Caco-2 (cell line): ENCODE data around the gene NCOR1. TPM values are rescaled to one million over a fixed set of nuclear protein-coding genes. Genes with fewer than 3 reads are reported as not detected.

Experiments
- BruUV-seq: library from RNA; stranded (reverse); fragments of 400-500 nt; replicated peaks from 2 replicates; lab custom pipeline; 2021; lab: Mats Ljungman, UMichigan
- CTCF ChIA-PET: fragments of 300-600 bp; sonication (Branson Sonifier 250); formaldehyde crosslinking; loops from one replicate; lab custom pipeline; 2022; ENCODE audit warnings: antibody characterized with exemption; lab: Charles Lee
- POLR2A ChIA-PET: fragments of 300-600 bp; sonication (Branson Sonifier 250); formaldehyde crosslinking; loops from one replicate; lab custom pipeline; 2022; ENCODE audit warnings: antibody characterized with exemption; lab: Charles Lee
- DNase-seq, 2 experiments: peaks; one replicate each; pipeline versions ENCODE4 v3.0.0 to v3.0.0-alpha.2; 2020 to 2022
- H3K27me3 ChIP-seq: replicated peaks from 2 replicates; pipeline ENCODE4 v1.6.0; 2011; ENCODE audit warnings: low read length; ENCODE audit not compliant: control insufficient read depth, insufficient read depth
- H3K36me3 ChIP-seq: 2 replicates; pipeline ENCODE4 v1.5.1; 2011; ENCODE audit warnings: low read length; ENCODE audit not compliant: control insufficient read depth, insufficient read depth
- H3K4me1 ChIP-seq: fragments of 250-450 bp; sonication (Bioruptor Pico); 2 replicates; pipeline ENCODE4 v1.5.1; 2020; ENCODE audit warnings: mild to moderate bottlenecking
- H3K4me3 ChIP-seq: 2 replicates; pipeline ENCODE4 v1.5.1; 2011; ENCODE audit warnings: low read depth, mild to moderate bottlenecking, control low read depth, low read length
- H3K9me3 ChIP-seq: fragments of 250-450 bp; sonication (Bioruptor Pico); 2 replicates; pipeline ENCODE4 v1.5.1; 2020; ENCODE audit warnings: mild to moderate bottlenecking, moderate library complexity
- H3K27ac Mint-ChIP-seq: one replicate; pipeline ENCODE4 v1.8.0; 2022; ENCODE audit warnings: mixed read lengths; ENCODE audit not compliant: unreplicated experiment
- H3K27me3 Mint-ChIP-seq: one replicate; pipeline ENCODE4 v1.8.0; 2022; ENCODE audit warnings: mixed read lengths; ENCODE audit not compliant: insufficient read depth, unreplicated experiment
- H3K36me3 Mint-ChIP-seq: one replicate; pipeline ENCODE4 v1.8.0; 2022; ENCODE audit warnings: mild to moderate bottlenecking, mixed read lengths; ENCODE audit not compliant: insufficient read depth, unreplicated experiment
- H3K4me1 Mint-ChIP-seq: one replicate; pipeline ENCODE4 v1.8.0; 2022; ENCODE audit warnings: low read depth, mixed read lengths; ENCODE audit not compliant: unreplicated experiment
- H3K4me3 Mint-ChIP-seq: one replicate; pipeline ENCODE4 v1.8.0; 2022; ENCODE audit warnings: mild to moderate bottlenecking, moderate library complexity, mixed read lengths; ENCODE audit not compliant: unreplicated experiment
- H3K9me3 Mint-ChIP-seq: one replicate; pipeline ENCODE4 v1.8.0; 2022; ENCODE audit warnings: mixed read lengths; ENCODE audit not compliant: unreplicated experiment
- intact Hi-C: fragments of 100-400 bp; cut with micrococcal nuclease; formaldehyde crosslinking; loops from one replicate; pipeline ENCODE4 v1.10.0; 2022; ENCODE audit not compliant: unreplicated experiment
- total RNA-seq: library from RNA; stranded (reverse); gene quantifications from 2 replicates; pipeline ENCODE4 v1.2.3, GENCODE V29; 2022
- TF ChIP-seq, protein P1 (sequence below), 2 experiments: fragments of 200-600 bp in 1 of 2; IDR thresholded peaks; 1 replicate in 1 of 2; 2 replicates in 1 of 2; pipeline versions ENCODE4 v1.5.1 to v1.8.0; 2011 to 2022; ENCODE audit warnings: antibody characterized with exemption in 1 of 2, control low read depth in 1 of 2, inconsistent platforms in 1 of 2, low read depth in 1 of 2, low read length in 1 of 2, mild to moderate bottlenecking in 1 of 2, moderate library complexity in 1 of 2; ENCODE audit not compliant: insufficient read depth in 1 of 2, severe bottlenecking in 1 of 2, unreplicated experiment in 1 of 2

The NCOR1 gene
- total RNA-seq, 1 experiment from 2014 or later: 90.8 TPM

GRCh38 chr17:16259926-16260325 is 44.6 kb upstream of the NCOR1 start:
- Mint-ChIP-seq H3K9me3 (no peaks in the 10 kb centered on the region), H3K4me3 (no peak overlapping the region), H3K27me3 (no peaks in the 10 kb centered on the region), H3K36me3 (peaks cover 5% of the 10 kb centered on the region), H3K27ac (no peak overlapping the region), H3K4me1 (no peaks in the 10 kb centered on the region)
- no peaks in the 10 kb centered on the region for H3K27me3 ChIP-seq
- H3K9me3 ChIP-seq: no peaks in the 10 kb centered on the region
- no peak for DNase-seq
- intact Hi-C loops: no loop called here
- no TSS peak for BruUV-seq
- CTCF ChIA-PET: no interaction called here
- H3K36me3 ChIP-seq: no peaks in the 10 kb centered on the region
- H3K4me1 ChIP-seq: no peaks in the 10 kb centered on the region
- TF ChIP-seq, protein P1, sequence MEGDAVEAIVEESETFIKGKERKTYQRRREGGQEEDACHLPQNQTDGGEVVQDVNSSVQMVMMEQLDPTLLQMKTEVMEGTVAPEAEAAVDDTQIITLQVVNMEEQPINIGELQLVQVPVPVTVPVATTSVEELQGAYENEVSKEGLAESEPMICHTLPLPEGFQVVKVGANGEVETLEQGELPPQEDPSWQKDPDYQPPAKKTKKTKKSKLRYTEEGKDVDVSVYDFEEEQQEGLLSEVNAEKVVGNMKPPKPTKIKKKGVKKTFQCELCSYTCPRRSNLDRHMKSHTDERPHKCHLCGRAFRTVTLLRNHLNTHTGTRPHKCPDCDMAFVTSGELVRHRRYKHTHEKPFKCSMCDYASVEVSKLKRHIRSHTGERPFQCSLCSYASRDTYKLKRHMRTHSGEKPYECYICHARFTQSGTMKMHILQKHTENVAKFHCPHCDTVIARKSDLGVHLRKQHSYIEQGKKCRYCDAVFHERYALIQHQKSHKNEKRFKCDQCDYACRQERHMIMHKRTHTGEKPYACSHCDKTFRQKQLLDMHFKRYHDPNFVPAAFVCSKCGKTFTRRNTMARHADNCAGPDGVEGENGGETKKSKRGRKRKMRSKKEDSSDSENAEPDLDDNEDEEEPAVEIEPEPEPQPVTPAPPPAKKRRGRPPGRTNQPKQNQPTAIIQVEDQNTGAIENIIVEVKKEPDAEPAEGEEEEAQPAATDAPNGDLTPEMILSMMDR (IDR thresholded peaks at IDR 0.05; ENCODE audit: insufficient read depth in 1 of 2, low read depth in 1 of 2, low read length in 1 of 2, severe bottlenecking in 1 of 2, unreplicated experiment in 1 of 2): no peak
- POLR2A ChIA-PET: interaction anchor here (0.6 kb wide), 1 partner anchor 93 kb away, joined by 3 read pairs; no protein-coding TSS in a partner anchor
- H3K4me3 ChIP-seq: no peak overlapping the region

- Histone ChIP-seq H3K4me3 (no peak overlapping the region), H3K27me3 (no peaks in the 10 kb centered on the region), H3K36me3 (no peaks in the 10 kb centered on the region), H3K4me1 (no peaks in the 10 kb centered on the region), H3K9me3 (no peaks in the 10 kb centered on the region)
- H3K36me3 Mint-ChIP-seq: peaks cover 5% of the 10 kb centered on the region
- intact Hi-C loops: no loop called here
- BruUV-seq: no TSS peak
- DNase-seq: no peak
- ChIA-PET CTCF (no interaction called here), POLR2A (no interaction called here)
- no peaks in the 10 kb centered on the region for H3K4me1 Mint-ChIP-seq
- no peak overlapping the region for H3K4me3 Mint-ChIP-seq
- H3K27ac Mint-ChIP-seq: no peak overlapping the region
- TF ChIP-seq, protein P1 (IDR thresholded peaks at IDR 0.05; ENCODE audit: insufficient read depth in 1 of 2, low read depth in 1 of 2, low read length in 1 of 2, severe bottlenecking in 1 of 2, unreplicated experiment in 1 of 2): no peak
- H3K27me3 Mint-ChIP-seq: no peaks in the 10 kb centered on the region
- H3K9me3 Mint-ChIP-seq: no peaks in the 10 kb centered on the region
Observed at GRCh38 chr17:16258901-16259300, 43.6 kb upstream of the NCOR1 start.

DNA sequence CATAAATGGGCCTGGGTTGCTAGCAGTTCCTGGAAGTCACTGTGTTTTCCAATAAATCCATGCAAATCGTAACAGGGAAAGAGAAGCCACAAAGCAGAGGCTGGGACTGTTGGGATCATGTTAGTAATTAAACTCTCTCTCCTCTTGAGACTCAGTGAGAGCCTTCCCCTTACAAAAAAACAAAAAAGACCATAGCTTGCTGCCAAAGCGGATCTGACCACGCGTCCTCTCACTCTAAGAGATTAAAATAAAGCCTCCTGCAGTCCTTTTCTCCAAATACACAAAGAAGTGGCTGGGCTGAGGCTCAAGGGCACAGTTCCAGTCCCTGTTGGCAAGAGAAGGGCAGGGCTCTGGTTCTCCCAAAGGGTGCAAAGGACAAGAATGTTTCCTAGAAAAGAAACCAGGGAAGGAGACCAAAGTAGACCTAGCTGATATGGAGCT is 40.2 kb upstream of the NCOR1 start:
- Mint-ChIP-seq H3K9me3 (no peaks in the 10 kb centered on the region), H3K27me3 (no peaks in the 10 kb centered on the region), H3K36me3 (peaks cover 10% of the 10 kb centered on the region), H3K4me3 (no peak overlapping the region), H3K4me1 (no peaks in the 10 kb centered on the region), H3K27ac (no peak overlapping the region)
- Histone ChIP-seq H3K9me3 (no peaks in the 10 kb centered on the region), H3K4me3 (no peak overlapping the region), H3K4me1 (no peaks in the 10 kb centered on the region), H3K27me3 (no peaks in the 10 kb centered on the region), H3K36me3 (no peaks in the 10 kb centered on the region)
- DNase-seq: no peak
- TF ChIP-seq, protein P1 (IDR thresholded peaks at IDR 0.05; ENCODE audit: insufficient read depth in 1 of 2, low read depth in 1 of 2, low read length in 1 of 2, severe bottlenecking in 1 of 2, unreplicated experiment in 1 of 2): no peak
- intact Hi-C loops: no loop called here
- POLR2A ChIA-PET: no interaction called here
- BruUV-seq: no TSS peak
- CTCF ChIA-PET: interaction anchor here (0.5 kb wide), 1 partner anchor 26 kb away, joined by 3 read pairs; no protein-coding TSS in a partner anchor
